B cell (primary cell): ENCODE results near the gene ANKDD1B.

ENCODE experiments used
- CTCF ChIP-seq: fragments of 200-600 bp; IDR thresholded peaks from one replicate; pipeline ENCODE4 v1.8.0; 2022; ENCODE audit warnings: antibody characterized with exemption, mild to moderate bottlenecking
- EZH2 ChIP-seq: IDR thresholded peaks from 2 replicates; pipeline ENCODE4 v1.6.1; 2012; ENCODE audit warnings: borderline replicate concordance, low read depth, mild to moderate bottlenecking, moderate library complexity, low read length; ENCODE audit not compliant: insufficient read depth, poor library complexity, severe bottlenecking

GRCh38 chr5:75653521-75653920, 42.3 kb downstream of the ANKDD1B start:
- TF ChIP-seq CTCF, result no peak
- no peak for TF ChIP-seq EZH2
